Fibroblast of mammary gland (primary cell): ENCODE data around the gene COL4A5.
A peak's percentile ranks its signal among the peaks of the same experiment; 100 is the strongest.

Source experiments
- DNase-seq: peaks from one replicate; pipeline ENCODE4 v3.0.0-alpha.2; 2010; ENCODE audit warnings: low read depth
- H3K4me3 ChIP-seq: 2 replicates; pipeline ENCODE4 v1.5.1; 2011; ENCODE audit warnings: low read depth, mild to moderate bottlenecking, low read length, moderate library complexity; ENCODE audit not compliant: control insufficient read depth
- CTCF ChIP-seq: conservative IDR thresholded peaks from 2 replicates; pipeline ENCODE4 v1.5.1; 2011; ENCODE audit warnings: low read depth, low read length, inconsistent platforms; ENCODE audit not compliant: control insufficient read depth, insufficient read depth

COL4A5 gene

GRCh38 chrX:108412783-108413182 lies 26.9 kb upstream of the COL4A5 start:
- H3K4me3 ChIP-seq: no peak overlapping the region
- no peak for DNase-seq
- TF ChIP-seq CTCF: no peak

- no peak overlapping the region for H3K4me3 ChIP-seq
- no peak for TF ChIP-seq CTCF
- DNase-seq: no peak
Measured at GRCh38 chrX:108415146-108415545, 24.5 kb upstream of the COL4A5 start.

- no peak for TF ChIP-seq CTCF
- H3K4me3 ChIP-seq: no peak overlapping the region
- DNase-seq: peak; percentile 11
Measured at GRCh38 chrX:108415891-108416290, 23.7 kb upstream of the COL4A5 start.

- no peak for TF ChIP-seq CTCF
- H3K4me3 ChIP-seq: no peak overlapping the region
- no peak for DNase-seq
Measured at GRCh38 chrX:108417257-108417656, 22.4 kb upstream of the COL4A5 start.

- TF ChIP-seq CTCF: no peak
- no peak for DNase-seq
- H3K4me3 ChIP-seq: no peak overlapping the region
Measured at GRCh38 chrX:108419401-108419800, 20.2 kb upstream of the COL4A5 start.

GRCh38 chrX:108420481-108420880 lies 19.2 kb upstream of the COL4A5 start:
- no peak overlapping the region for H3K4me3 ChIP-seq
- DNase-seq: no peak
- TF ChIP-seq CTCF: no peak

- no peak for TF ChIP-seq CTCF
- no peak overlapping the region for H3K4me3 ChIP-seq
- no peak for DNase-seq
Measured at GRCh38 chrX:108426262-108426661, 13.4 kb upstream of the COL4A5 start.
